CD4-positive, alpha-beta T cell treated with Interleukin-6 at 100 ng/mL for 8 hours (primary cell): ENCODE data around the gene SCN4A.
"Not testable (repeated sequence)": the region's sequence is repeated elsewhere in the genome, so short reads cannot be mapped to it uniquely, and the experiment has no call there.

ENCODE experiments used
- DNase-seq: peaks from one replicate; pipeline ENCODE4 v3.0.0-alpha.2; 2020; ENCODE audit warnings: mixed read lengths, low spot score

The SCN4A gene

DNA sequence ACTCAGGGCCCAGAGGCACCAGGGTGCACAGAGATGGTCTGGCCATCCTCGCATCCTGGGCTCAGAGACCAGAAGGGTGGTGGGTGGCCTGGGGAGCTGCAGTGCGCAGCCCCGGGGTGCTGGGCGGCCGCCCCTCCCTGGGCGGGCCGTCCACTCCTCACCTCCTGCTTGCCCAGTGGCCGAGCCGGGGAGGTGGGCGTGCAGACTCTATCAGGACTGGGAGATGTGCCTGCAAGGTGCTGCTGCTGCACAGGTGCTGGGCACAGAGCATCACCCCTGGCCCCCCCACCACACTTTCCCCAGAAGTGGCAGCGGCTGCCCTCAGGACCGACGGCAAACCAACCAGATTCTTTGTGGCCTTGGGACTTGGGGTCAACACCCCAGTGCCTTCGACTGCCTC lies at the start of gene SCN4A:
Gene SCN4A (minus strand): TSS at position 123 of the 400 bp plus-strand sequence. CDS start 77 bp downstream, at position 46.
- DNase-seq: no peak

DNA sequence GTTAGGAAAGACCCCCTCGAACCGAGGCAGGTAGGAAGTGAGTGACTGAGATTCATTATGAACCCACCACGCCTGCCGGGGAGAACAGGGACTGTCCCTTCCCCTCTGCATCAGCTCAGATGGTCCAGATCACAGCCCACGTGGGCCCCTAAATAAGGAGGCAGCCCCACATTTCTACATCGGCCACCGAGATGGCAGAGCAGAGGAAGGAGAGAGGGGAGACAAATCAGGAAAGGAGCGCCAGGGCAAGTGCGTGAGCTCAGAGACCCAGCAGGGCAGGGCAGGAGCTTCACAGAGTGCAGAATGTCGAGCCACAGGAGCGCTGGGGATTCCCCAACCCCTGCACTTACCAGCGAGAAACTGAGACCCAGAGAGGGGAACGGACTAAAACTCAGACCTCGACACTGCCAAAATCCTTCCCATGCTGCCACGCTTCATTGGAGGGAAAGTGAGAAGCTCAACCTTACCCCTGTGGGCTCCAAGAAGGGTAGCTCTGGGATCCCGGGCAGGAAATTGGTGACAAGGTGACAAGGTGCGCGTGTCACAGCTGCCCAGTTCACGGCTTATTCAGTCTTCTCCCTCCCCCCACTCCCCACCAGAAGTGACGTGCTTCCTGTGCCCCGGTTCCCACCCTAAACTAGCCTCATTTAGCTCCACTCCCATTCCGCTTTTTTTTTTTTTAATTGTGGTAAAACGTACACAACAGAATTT lies 47.5 kb upstream of the SCN4A start, which contains the start of gene ICAM2:
Gene ICAM2 (minus strand): TSS at position 578 of the 711 bp plus-strand sequence. CDS start 13,942 bp downstream, outside the sequence.
- DNase-seq: peak; percentile 95

DNA sequence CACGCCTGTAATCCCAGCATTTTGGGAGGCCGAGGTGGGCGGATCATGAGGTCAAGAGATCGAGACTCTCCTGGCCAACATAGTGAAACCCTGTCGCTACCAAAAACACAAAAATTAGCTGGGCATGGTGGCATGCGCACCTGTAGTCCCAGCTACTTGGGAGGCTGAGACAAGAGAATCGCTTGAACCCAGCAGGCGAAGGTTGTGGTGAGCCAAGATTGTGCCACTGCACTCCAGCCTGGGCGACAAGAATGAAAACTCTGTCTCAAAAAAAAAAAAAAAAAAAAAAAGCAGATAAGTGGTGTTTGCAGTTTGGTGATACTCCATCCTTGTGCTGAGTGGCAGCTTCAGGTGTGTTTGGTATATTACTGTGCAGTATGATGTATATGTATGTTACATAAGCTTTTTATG lies 46.8 kb upstream of the SCN4A start:
- DNase-seq: peak; percentile 21

DNA sequence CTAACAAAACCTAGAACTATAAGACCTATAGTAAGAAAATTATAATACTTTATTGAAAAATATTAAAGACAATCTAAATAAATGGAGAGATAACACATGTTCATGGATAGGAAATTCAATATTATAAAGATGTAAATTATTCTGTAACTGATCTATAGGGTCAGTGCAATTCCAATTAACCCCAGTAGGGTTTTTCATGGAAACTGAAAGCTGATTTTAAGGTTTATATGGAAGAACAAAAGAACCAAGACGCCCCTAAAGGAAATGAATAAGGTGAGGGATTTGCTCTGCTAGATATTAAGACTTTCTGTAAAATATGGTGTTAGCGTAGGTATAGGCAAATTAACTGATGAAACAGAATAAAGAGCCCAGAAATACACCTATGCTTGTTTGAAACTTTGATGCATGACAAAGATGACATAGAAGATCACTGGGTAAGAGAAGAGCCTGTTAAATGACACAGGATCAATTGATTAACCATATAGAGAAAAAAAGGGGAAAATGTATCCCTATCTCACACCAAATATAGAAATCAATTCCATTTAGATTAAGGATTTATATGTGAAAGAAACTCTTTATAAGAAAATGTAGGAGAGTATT lies 44.8 kb upstream of the SCN4A start:
- no peak for DNase-seq

DNA sequence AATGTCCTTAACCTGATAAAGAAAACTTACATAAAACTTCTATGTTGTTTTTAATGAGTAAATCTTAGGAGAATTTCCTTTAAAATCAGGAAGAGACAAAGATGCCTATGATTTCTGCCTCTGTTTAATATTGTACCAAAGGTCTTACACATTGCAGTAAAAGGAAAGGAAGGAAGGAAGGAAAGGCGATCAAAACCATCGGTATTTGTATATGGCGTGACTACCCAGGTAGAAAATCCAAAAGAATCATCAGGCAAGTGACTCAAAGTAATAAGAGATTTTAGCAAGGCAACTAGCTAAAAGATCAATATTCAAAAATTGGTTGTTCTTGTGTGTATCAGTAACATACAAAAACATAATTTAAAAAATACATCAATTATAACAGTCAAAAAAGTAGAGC lies 44.3 kb upstream of the SCN4A start:
- DNase-seq: no peak

DNA sequence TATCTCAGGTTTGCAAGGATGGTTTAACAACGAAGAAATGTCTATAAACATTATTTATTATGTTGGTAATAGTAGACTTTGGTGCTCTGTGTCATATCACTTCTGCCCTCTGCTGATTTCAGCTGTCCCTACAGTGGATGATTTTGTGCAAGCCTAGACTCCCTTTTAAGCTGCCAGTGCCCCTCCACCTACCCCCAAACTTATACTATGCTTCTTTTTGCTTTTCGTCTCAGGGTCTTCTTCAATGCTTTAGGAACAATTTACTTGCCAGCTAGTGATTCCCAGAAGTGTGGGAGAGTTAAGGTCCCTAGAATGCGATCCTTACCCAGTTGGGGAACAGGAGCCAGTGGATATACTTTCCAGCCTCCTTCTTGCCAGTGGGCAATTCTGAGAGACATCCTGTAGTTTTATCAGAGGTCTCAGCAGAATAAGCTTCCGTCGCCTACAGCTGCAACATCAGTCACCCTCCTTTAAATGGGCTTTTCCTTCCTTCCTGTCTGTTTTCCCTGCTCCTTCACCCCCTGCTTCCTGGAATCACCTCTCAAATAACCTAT lies 43.6 kb upstream of the SCN4A start:
- no peak for DNase-seq

DNA sequence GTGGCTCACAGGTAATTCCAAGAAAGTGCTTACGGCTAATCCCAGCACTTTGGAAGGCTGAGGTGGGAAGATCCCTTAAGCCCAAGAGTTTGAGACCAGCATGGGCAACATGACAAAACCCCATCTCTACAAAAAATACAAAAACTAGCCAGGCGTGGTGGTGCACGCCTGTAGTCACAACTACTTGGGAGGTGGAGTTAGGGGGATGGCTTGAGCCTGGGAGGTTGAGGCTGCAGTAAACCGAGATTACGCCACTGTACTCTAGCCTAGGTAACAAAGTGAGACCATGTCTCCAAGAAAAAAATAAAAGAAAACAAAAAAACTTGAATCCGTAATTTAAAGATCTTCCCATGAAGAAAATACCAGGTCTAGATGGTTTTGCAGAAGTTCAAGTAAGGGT lies 42.7 kb upstream of the SCN4A start:
- DNase-seq: no peak

DNA sequence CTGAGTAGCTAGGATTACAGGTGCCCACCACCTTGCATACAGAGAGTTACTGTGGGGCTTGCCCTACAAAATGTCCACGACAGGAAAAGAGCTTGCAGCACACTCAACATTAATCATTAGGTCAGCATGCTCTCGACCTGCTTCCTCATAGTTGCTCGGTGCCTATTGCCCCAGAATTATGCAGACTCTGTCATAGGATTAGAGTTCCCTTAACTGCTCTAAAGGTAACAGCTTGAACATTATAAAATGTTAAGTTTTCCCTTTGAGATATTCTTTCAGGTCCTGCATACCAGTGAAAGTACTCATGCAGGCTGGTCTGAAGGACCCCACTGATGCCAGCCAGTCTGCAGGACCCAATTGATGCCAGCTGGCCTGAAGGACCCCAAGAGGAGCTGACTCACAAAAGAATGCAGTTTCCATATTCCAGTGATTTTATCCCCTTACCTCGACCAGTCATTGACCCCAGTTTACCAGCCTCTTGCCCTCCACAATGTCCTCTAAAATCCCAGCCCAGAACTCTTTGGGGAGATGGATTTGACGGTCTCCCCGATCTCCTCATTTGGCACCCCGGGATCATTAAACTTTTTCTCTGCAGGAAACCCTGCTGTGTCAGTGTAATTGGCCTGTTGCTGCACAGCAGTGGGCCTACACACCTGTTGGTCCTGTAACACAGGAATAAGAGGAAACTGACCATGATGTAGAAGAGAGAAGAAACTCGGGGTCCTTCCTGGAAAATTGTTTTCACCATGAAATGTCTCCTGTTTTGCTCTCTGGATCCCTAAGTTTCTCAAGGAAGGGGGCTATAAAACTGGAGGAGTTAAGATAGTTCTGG lies 37.1 kb upstream of the SCN4A start:
- DNase-seq: no peak

DNA sequence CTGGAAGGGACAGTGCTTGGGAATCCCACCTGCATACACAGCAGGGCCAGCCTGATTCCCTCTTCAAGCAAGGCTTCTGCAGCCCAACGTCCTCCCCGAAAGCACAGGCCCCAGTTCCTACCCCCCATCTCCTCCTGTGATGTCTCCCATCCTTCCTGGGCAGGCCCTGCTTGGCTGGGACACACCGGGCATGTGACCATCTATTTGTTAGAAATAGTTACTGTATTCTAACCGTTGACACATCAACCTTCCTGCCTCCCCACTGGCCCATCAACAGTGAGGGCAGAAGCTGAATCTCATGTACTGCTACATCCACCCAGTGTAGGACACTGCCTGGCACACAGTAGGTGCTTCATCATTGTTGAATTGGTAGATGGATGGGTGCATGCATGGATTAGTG lies 36.1 kb upstream of the SCN4A start:
- DNase-seq: no peak

DNA sequence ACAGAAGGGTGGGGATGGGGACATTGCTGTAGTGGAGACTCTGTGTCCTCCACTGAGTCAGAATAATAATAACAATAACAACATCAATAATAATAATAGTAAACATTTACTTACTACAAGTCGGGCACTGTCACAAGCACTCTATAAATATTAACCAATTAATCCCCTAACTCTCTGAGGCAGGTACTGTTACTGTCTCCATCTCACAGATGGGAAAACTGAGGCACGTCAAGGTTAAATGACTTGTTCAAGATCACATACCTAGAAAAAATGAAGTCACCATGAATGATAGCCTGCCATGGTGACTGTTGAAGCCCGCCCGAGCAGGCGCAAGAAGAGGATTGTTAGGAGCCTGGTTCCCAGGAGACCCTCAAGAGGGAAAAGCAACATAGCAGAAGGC lies 35.6 kb upstream of the SCN4A start:
- no peak for DNase-seq

DNA sequence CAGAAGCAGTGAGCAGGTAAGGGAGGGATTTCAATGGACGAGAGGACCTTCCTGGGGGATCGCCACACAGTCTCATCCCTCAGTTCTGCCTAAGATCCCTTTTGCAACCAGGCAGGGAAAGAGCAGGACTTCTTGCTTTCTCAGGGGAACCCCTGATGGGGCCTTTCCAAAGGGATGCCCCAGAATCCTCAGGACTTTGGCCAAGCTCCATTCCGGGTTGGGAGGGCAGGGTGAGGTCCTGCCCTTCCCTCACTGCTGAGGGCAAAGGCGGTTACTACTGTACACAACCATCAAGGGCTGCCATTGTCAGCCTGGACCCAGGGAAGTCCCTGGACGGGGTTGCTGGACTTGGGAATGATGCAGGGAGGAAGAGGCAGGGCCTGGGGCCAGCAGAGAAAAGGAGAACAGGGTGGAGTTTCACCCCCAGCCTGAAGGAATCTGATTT lies 35.1 kb upstream of the SCN4A start:
- no peak for DNase-seq

DNA sequence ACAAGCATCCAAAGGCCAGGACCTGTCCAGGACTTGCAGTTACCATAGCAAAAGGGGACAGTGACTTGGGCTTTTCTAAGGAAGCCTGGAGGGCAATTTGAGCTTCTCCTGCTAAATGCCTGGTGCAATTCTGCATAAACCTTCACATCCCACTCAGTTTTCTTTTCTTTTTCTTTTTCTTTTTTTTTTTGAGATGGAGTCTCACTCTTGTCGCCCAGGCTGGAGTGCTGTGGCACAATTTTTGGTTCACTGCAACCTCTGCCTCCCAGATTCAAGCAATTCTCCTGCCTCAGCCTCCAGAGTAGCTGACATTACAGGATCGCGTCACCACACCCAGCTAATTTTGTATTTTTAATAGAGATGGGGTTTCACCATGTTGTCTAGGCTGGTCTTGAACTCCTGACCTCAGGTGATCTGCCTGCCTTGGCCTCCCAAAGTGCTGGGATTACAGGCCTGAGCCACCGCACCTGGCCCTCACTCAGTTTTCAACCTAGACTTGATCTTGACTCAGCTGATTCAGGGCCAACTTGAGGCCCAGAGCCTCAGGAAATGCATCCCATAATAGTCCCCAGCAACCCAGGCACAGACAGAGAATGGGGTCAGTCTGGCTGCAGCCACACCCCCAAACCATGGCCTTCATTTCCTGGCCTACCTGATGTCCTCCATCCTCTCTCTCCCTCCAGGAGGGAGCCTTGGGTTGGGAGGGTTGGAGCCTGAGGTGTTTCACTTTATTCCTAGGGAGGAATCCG lies 34.5 kb upstream of the SCN4A start:
- not testable (repeated sequence) for DNase-seq

DNA sequence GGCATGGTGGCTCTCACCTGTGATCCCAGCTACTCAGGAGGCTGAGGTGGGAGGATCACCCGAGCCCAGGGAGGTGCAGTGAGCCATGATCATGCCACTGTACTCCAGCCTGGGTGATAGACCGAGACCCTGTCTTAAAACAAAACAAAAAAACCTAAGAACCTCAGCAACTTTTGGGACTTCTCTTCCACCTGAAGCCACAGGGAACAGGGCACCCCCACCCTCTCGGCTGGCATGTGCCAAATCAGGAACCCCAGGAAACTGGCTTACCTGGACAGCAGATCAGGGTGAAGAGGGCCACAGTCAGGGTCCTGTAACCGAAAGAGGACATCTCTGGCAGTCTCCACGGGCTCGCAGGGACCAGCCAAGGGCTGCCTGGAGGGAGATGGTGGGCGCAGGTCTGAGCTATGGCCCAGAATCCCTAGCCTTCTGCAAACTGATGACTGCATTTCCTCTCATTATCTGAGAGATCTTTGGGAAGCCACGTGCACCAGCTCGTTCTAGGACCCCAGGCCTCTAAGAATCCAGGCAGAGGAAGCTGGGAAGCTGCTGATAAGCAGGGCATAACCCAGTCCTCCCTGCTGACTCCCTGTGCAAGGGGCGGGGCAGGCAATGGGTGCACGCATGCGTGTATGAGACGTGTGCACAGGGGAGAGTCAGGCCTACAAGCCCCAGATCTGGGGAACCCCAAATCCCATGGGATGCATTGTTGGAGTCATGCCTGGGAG lies 33.8 kb upstream of the SCN4A start:
- no peak for DNase-seq

DNA sequence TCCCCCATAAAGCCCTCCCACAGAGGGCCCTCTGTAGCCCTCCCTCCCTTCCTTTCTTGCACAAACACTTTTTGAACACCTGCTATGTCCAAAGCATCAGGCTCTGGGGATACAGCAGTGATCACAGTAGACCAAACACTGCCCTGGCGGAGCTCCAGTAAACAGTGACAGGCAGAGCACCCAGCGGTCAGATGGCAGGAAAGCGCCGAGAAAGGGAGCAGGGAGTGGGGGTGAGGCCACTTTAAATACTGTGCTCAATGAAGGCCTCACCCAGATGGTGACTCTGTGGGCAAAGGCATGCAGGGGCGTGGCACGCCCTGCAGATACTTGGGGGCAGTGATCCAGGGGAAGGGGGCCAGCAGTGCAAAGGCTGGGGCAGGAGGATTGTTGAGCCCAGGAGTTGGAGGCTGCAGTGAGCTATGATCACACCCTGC lies 33.0 kb upstream of the SCN4A start:
- no peak for DNase-seq

DNA sequence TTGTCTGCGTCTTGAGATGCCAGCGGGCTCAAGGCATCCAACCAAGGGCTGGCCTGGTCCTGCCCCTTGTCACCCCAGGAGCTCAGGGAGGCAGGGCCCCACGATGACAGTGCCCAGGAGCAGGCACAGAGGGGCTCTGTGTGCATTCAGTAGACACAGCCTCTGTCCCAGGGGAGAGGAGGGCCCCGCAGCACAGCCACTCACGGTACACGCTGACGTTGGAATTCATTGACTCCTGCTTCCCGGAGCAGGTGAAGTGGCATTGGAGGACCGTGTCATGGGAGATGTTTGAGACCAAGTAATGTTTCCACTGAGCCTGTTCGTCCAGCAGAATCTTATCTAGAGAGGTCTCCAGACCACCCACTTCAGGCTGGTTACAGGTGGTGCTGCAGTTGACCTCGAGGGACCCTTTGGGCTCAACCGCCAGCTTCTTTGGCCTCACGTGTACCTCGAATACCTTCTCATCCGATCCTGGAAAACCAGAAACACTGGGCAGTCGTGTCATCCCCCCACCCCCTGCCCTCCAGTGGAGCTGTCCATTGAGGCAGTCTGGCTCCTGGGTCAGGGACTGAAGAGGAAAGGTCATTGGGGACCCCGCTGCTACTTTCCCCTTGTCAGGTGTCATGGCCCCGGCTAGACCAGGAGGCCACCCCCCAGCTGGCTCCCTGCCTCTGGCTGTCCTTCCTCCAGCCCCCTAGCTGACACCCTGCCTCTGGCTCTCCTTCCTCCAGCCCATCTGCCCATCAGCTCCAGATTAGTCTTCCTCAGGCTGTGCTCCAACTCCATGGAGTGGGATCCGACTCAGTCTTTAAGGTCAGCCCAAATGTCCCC lies 32.4 kb upstream of the SCN4A start:
- no peak for DNase-seq

DNA sequence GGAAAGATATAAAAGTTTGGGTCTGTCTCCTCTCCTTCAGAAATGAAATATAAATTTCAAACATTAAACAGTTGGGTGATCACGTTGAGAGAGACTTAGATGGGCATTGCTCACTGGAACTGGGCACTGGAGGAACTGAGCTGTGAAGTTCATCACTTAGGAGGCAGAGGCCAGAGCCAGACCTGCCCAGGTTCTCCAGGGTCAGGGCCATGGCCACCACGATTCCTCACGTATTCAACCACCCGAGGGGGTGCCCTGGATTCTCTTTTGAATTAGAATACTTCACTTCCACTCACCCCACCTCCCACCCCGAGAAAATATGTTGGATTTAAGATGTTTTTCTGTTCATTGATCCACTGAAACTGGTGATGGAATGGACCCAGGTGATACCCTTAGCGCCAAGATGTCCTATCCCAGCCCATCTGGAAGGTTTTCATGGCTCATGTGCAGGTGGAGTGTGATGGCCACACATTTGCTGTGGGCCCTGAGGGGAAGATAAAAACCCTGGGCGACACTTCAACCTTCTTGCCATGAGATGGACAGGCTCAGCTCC lies 31.6 kb upstream of the SCN4A start:
- DNase-seq: no peak

DNA sequence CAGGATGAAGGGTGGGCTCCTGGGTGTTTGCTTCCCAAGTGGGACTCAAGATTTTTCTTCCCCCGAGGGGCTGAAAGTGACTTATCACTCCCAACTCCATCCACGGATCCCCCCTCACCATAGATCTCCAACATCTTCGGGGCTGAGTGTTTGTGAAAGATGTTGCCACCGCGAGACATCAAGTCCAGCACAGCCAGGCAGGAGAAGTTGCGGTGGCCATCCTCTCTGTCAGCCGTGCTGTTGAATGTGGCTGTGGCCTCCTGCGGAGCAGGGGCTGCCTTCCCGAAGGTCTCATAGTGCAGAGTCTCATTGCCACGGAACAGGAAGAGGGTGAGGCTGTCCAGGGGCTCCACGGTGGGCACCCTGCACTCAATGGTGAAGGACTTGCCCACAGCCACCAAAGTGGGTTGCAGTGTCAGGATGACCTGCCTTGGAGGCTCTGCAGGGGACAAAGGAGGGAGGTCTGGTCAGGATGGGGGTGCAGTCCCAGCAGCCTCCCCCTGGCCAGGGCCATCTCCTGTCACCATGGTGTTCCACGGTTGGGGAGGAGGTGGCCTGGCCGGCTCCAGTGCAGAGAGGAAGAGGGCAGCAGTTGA lies 30.9 kb upstream of the SCN4A start:
- no peak for DNase-seq

DNA sequence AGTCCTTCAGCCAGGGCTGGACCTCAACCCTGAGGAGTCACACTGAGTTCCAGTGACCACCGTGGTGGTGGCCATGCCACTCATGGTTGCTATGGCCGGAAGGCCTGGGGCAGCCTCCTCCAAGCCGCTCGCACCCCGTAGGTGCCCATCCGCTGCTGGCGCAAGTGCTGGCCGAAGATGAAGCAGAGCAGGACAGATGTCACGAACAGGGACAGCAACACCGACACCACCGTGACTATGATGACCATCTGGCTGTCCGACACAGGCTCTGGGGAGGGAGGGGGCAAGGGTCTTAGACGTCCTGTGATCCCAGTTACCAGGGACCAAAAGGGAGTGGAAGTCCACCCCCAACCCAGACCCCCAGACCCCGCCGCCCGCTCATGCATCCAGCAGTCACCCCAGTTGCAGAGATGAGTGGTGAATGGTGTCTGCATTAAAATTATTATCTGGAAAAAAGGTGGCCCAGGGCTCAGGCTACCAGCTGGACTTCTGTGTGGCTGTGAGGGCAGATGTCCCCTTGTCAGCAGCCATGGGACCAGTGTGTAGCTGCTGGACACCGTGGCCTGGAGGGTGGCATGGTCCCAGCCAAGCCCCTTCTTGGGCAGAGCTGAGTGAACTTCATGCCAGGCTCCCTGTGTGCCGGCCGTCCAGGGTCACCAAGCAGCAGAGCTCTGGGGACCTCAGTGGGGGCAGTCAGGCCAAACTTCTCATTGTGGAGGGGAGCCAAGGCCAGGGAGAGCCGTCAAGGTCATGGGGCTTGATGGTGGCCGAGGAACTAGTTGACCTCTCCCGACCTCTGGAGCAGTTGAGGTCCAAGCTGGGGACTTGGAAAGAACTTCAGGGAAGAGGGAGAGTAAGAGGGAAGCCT lies 30.2 kb upstream of the SCN4A start:
- DNase-seq: no peak
